Liver (tissue), 10 donors: ENCODE data around the gene DENND11. TPM values are rescaled to one million over a fixed set of nuclear protein-coding genes. Genes with fewer than 3 reads are reported as not detected.

Experiments
- DNase-seq: peaks from one replicate; pipeline ENCODE4 v3.0.0-alpha.2; 2017; ENCODE audit warnings: low spot score
- H3K27ac ChIP-seq, 2 donors: one replicate each; pipeline ENCODE4 v1.7.0; 2013; ENCODE audit warnings: inconsistent platforms in 2 of 2, low read length in 2 of 2, control low read depth in 1 of 2, low read depth in 1 of 2, mild to moderate bottlenecking in 1 of 2
- H3K27me3 ChIP-seq, 4 donors: one replicate each; pipeline versions ENCODE4 v1.6.1 to v1.7.0; 2013; ENCODE audit warnings: low read length in 3 of 4, inconsistent platforms in 1 of 4, mild to moderate bottlenecking in 1 of 4, moderate library complexity in 1 of 4; ENCODE audit not compliant: control insufficient read depth in 4 of 4, insufficient read depth in 4 of 4
- H3K36me3 ChIP-seq, 4 donors: one replicate each; pipeline versions ENCODE4 v1.6.1 to v1.7.0; 2013; ENCODE audit warnings: low read length in 3 of 4, mild to moderate bottlenecking in 3 of 4, low read depth in 1 of 4, moderate library complexity in 1 of 4; ENCODE audit not compliant: control insufficient read depth in 4 of 4, insufficient read depth in 3 of 4
- H3K4me1 ChIP-seq, 4 donors: one replicate each; pipeline versions ENCODE4 v1.6.1 to v1.7.0; 2013; ENCODE audit warnings: low read length in 3 of 4, mild to moderate bottlenecking in 3 of 4, moderate library complexity in 1 of 4; ENCODE audit not compliant: control insufficient read depth in 4 of 4, insufficient read depth in 4 of 4
- H3K4me3 ChIP-seq, 3 donors: one replicate each; pipeline versions ENCODE4 v1.6.1 to v1.7.0; 2013; ENCODE audit warnings: low read length in 3 of 3, control low read depth in 1 of 3, low read depth in 1 of 3, mild to moderate bottlenecking in 1 of 3
- H3K9ac ChIP-seq, 2 donors: one replicate each; pipeline ENCODE4 v1.7.0; 2013; ENCODE audit warnings: low read length in 2 of 2, mild to moderate bottlenecking in 2 of 2, moderate library complexity in 2 of 2, control low read depth in 1 of 2, low read depth in 1 of 2
- H3K9me3 ChIP-seq, 4 donors: one replicate each; pipeline versions ENCODE4 v1.6.1 to v1.7.0; 2013; ENCODE audit warnings: low read length in 3 of 4; ENCODE audit not compliant: control insufficient read depth in 4 of 4
- EGR1 ChIP-seq, 2 donors: IDR thresholded peaks; 2 replicates each; pipeline ENCODE4 v1.6.1; 2016 to 2018; ENCODE audit warnings: antibody characterized with exemption in 2 of 2, low read depth in 2 of 2
- FOXA1 ChIP-seq: IDR thresholded peaks from 2 replicates; pipeline ENCODE4 v1.6.1; 2016; ENCODE audit warnings: antibody characterized with exemption
- FOXA2 ChIP-seq: IDR thresholded peaks from 2 replicates; pipeline ENCODE4 v1.6.1; 2016; ENCODE audit warnings: antibody characterized with exemption
- GABPA ChIP-seq, 2 donors: IDR thresholded peaks in 1 of 2; conservative IDR thresholded peaks in 1 of 2; 2 replicates each; pipeline ENCODE4 v1.6.1; 2016; ENCODE audit warnings: antibody characterized with exemption in 2 of 2, mild to moderate bottlenecking in 1 of 2, moderate library complexity in 1 of 2
- HNF4A ChIP-seq, 2 donors: conservative IDR thresholded peaks; 2 replicates each; pipeline ENCODE4 v1.6.1; 2016; ENCODE audit warnings: antibody characterized with exemption in 2 of 2, mild to moderate bottlenecking in 2 of 2
- HNF4G ChIP-seq: IDR thresholded peaks from 2 replicates; pipeline ENCODE4 v1.6.1; 2016; ENCODE audit warnings: antibody characterized with exemption
- JUND ChIP-seq, 2 donors: IDR thresholded peaks; 2 replicates each; pipeline ENCODE4 v1.6.1; 2016; ENCODE audit warnings: antibody characterized with exemption in 2 of 2
- NR2F2 ChIP-seq: IDR thresholded peaks from 2 replicates; pipeline ENCODE4 v1.6.1; 2016; ENCODE audit warnings: antibody characterized with exemption
- RAD21 ChIP-seq, 2 donors: IDR thresholded peaks; 2 replicates each; pipeline ENCODE4 v1.6.1; 2016; ENCODE audit warnings: antibody characterized with exemption in 2 of 2, mild to moderate bottlenecking in 2 of 2
- RXRA ChIP-seq, 2 donors: IDR thresholded peaks; 2 replicates each; pipeline ENCODE4 v1.6.1; 2017 to 2018; ENCODE audit warnings: antibody characterized with exemption in 2 of 2, mild to moderate bottlenecking in 1 of 2
- SP1 ChIP-seq: IDR thresholded peaks from 2 replicates; pipeline ENCODE4 v1.6.1; 2018; ENCODE audit warnings: antibody characterized with exemption, mild to moderate bottlenecking
- TAF1 ChIP-seq: conservative IDR thresholded peaks from 2 replicates; pipeline ENCODE4 v1.6.1; 2016; ENCODE audit warnings: antibody characterized with exemption, mild to moderate bottlenecking
- WGBS: extraction: QIAGEN DNeasy Blood & Tissue Kit; methylation state at CpG from one replicate; pipeline ENCODE4 v1.1.7; 2013; 5-methylcytosine and 5-hydroxymethylcytosine counted together
- polyA plus RNA-seq, 2 donors: library from polyadenylated mRNA; stranded (reverse) in 1 of 2; unstranded in 1 of 2; fragments of 200-250 nt in 1 of 2; fragments of >200 nt in 1 of 2; fragmentation: Nextera tagmentation in 1 of 2; extraction: Ambion mirVana in 1 of 2; gene quantifications; one replicate each; pipeline versions ENCODE4 v1.2.1 to v1.2.3, GENCODE V29; 2013 to 2015
- small RNA-seq: library from RNA; depleted of rRNA; stranded (forward); fragments of <200 nt; gene quantifications from one replicate; pipeline ENCODE3, GENCODE V24; 2014
- total RNA-seq, 2 donors: library from RNA; depleted of rRNA; stranded (reverse); fragments of >200 nt; gene quantifications; one replicate each; pipeline ENCODE4 v1.2.3, GENCODE V29; 2014
- TF ChIP-seq, protein P1 (sequence below): fragments of 150-350 bp; IDR thresholded peaks from 2 replicates; pipeline ENCODE4 v1.5.1; 2017; ENCODE audit warnings: improper control_type of control experiment, low read depth, low read length; ENCODE audit not compliant: missing input control
- TF ChIP-seq, protein P2 (sequence below): IDR thresholded peaks from 2 replicates; pipeline ENCODE4 v1.6.1; 2016; ENCODE audit warnings: antibody characterized with exemption
- TF ChIP-seq, protein P3 (sequence below): IDR thresholded peaks from 2 replicates; pipeline ENCODE4 v1.6.1; 2016; ENCODE audit warnings: antibody characterized with exemption, mild to moderate bottlenecking
- TF ChIP-seq, protein P4 (sequence below): IDR thresholded peaks from 2 replicates; pipeline ENCODE4 v1.6.1; 2016; ENCODE audit warnings: antibody characterized with exemption
- donor health status: healthy.
- donor health status: healthy.
- donor health status: healthy.
- donor health status: healthy.
- donor health status: healthy.

The DENND11 gene
- total and polyA plus RNA-seq, 4 donors: 8.4 to 48.4 (median 12.8) TPM

DNA sequence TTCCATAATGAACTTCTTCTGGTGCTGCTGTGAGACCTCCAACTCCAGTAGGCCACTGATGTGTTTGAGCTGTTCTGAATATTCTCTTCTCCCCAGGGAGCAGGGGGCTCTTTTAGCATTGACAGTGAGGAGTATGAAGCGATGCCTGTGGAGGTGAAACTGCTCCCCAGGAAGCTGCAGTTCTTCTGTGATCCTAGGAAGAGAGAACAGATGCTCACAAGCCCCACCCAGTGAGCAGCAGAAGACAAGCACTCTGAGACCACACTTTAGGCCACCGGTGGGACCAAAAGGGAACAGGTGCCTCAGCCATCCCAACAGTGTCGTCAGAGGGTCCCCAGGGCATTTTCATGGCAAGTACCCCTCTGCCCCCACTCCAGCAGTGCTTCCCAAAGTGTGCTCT is 49.3 kb downstream of the DENND11 start:
- Histone ChIP-seq H3K36me3 (peaks cover 0 to 12% (median 0%) of the 10 kb centered on the region in 4 donors), H3K27me3 (no peaks in the 10 kb centered on the region), H3K4me3 (no peak overlapping the region), H3K4me1 (peaks cover 0 to 6% (median 0%) of the 10 kb centered on the region in 4 donors), H3K9me3 (no peaks in the 10 kb centered on the region), H3K9ac (no peak overlapping the region), H3K27ac (no peak overlapping the region)
- TF ChIP-seq RAD21 (IDR thresholded peaks at IDR 0.05) (no peak), FOXA1 (no peak), RXRA (IDR thresholded peaks at IDR 0.05) (no peak), HNF4G (no peak), GABPA (IDR thresholded peaks at IDR 0.05 in 1 of 2, conservative IDR thresholded peaks at IDR 0.05 in 1 of 2) (no peak), EGR1 (IDR thresholded peaks at IDR 0.05; ENCODE audit: low read depth in 2 of 2) (no peak), FOXA2 (no peak), TAF1 (no peak), JUND (IDR thresholded peaks at IDR 0.05) (no peak), NR2F2 (no peak), SP1 (no peak), HNF4A (conservative IDR thresholded peaks at IDR 0.05) (no peak)
- TF ChIP-seq, protein P1, sequence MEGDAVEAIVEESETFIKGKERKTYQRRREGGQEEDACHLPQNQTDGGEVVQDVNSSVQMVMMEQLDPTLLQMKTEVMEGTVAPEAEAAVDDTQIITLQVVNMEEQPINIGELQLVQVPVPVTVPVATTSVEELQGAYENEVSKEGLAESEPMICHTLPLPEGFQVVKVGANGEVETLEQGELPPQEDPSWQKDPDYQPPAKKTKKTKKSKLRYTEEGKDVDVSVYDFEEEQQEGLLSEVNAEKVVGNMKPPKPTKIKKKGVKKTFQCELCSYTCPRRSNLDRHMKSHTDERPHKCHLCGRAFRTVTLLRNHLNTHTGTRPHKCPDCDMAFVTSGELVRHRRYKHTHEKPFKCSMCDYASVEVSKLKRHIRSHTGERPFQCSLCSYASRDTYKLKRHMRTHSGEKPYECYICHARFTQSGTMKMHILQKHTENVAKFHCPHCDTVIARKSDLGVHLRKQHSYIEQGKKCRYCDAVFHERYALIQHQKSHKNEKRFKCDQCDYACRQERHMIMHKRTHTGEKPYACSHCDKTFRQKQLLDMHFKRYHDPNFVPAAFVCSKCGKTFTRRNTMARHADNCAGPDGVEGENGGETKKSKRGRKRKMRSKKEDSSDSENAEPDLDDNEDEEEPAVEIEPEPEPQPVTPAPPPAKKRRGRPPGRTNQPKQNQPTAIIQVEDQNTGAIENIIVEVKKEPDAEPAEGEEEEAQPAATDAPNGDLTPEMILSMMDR: no peak
- TF ChIP-seq, protein P2, sequence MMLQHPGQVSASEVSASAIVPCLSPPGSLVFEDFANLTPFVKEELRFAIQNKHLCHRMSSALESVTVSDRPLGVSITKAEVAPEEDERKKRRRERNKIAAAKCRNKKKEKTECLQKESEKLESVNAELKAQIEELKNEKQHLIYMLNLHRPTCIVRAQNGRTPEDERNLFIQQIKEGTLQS: no peak
- TF ChIP-seq, protein P3, sequence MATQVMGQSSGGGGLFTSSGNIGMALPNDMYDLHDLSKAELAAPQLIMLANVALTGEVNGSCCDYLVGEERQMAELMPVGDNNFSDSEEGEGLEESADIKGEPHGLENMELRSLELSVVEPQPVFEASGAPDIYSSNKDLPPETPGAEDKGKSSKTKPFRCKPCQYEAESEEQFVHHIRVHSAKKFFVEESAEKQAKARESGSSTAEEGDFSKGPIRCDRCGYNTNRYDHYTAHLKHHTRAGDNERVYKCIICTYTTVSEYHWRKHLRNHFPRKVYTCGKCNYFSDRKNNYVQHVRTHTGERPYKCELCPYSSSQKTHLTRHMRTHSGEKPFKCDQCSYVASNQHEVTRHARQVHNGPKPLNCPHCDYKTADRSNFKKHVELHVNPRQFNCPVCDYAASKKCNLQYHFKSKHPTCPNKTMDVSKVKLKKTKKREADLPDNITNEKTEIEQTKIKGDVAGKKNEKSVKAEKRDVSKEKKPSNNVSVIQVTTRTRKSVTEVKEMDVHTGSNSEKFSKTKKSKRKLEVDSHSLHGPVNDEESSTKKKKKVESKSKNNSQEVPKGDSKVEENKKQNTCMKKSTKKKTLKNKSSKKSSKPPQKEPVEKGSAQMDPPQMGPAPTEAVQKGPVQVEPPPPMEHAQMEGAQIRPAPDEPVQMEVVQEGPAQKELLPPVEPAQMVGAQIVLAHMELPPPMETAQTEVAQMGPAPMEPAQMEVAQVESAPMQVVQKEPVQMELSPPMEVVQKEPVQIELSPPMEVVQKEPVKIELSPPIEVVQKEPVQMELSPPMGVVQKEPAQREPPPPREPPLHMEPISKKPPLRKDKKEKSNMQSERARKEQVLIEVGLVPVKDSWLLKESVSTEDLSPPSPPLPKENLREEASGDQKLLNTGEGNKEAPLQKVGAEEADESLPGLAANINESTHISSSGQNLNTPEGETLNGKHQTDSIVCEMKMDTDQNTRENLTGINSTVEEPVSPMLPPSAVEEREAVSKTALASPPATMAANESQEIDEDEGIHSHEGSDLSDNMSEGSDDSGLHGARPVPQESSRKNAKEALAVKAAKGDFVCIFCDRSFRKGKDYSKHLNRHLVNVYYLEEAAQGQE: no peak
- TF ChIP-seq, protein P4, sequence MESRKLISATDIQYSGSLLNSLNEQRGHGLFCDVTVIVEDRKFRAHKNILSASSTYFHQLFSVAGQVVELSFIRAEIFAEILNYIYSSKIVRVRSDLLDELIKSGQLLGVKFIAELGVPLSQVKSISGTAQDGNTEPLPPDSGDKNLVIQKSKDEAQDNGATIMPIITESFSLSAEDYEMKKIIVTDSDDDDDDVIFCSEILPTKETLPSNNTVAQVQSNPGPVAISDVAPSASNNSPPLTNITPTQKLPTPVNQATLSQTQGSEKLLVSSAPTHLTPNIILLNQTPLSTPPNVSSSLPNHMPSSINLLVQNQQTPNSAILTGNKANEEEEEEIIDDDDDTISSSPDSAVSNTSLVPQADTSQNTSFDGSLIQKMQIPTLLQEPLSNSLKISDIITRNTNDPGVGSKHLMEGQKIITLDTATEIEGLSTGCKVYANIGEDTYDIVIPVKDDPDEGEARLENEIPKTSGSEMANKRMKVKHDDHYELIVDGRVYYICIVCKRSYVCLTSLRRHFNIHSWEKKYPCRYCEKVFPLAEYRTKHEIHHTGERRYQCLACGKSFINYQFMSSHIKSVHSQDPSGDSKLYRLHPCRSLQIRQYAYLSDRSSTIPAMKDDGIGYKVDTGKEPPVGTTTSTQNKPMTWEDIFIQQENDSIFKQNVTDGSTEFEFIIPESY: no peak
- 78% methylated on average over 3 of the region's 3 CpGs for WGBS
- no peak for DNase-seq

Small RNAs within 50 kb of the gene (small RNA-seq; reads per million reads assigned to genes)
- not detected for gene RNU1-82P

Other genes with a start within 250 kb of the DENND11 start
- 10 to 100 TPM; 10.2 to 13.6 TPM for gene AGK, start 150.8 kb downstream of the DENND11 start, total RNA-seq
- 1 to 10 TPM; 7.2 to 7.7 TPM for gene AGK, start 150.8 kb downstream of the DENND11 start, polyA plus RNA-seq
- gene WEE2, start 6.2 kb upstream of the DENND11 start, total RNA-seq: not detected
- gene WEE2, start 6.2 kb upstream of the DENND11 start, polyA plus RNA-seq: not detected
- gene SSBP1, start 36.2 kb upstream of the DENND11 start, total RNA-seq: 10 to 100 TPM; 68.0 to 70.0 TPM
- gene SSBP1, start 36.2 kb upstream of the DENND11 start, polyA plus RNA-seq: 100 to 1,000 TPM in 1 of 2 donors, 10 to 100 TPM in 1; 90.2 to 147 TPM
- gene TAS2R3, start 61.9 kb upstream of the DENND11 start, total RNA-seq: 1 to 10 TPM in 1 of 2 donors, under 1 TPM in 1; 0.47 to 4.1 TPM
- not detected for gene TAS2R3, start 61.9 kb upstream of the DENND11 start, polyA plus RNA-seq
- 1 to 10 TPM in 1 of 2 donors, under 1 TPM in 1; 0.42 to 3.2 TPM for gene TAS2R4, start 74.5 kb upstream of the DENND11 start, total RNA-seq
- under 1 TPM in 1 of 2 donors, not detected in 1; 0.03 TPM for gene TAS2R4, start 74.5 kb upstream of the DENND11 start, polyA plus RNA-seq
- gene TAS2R5, start 88.1 kb upstream of the DENND11 start, total RNA-seq: 1 to 10 TPM in 1 of 2 donors, under 1 TPM in 1; 0.51 to 3.6 TPM
- under 1 TPM; 0.05 to 0.28 TPM for gene TAS2R5, start 88.1 kb upstream of the DENND11 start, polyA plus RNA-seq
- gene PRSS37, start 139.3 kb upstream of the DENND11 start, total RNA-seq: not detected
- gene PRSS37, start 139.3 kb upstream of the DENND11 start, polyA plus RNA-seq: under 1 TPM in 1 of 2 donors, not detected in 1; 0.08 TPM
- under 1 TPM; 0.09 to 0.25 TPM for gene OR9A4, start 214.2 kb upstream of the DENND11 start, total RNA-seq
- gene OR9A4, start 214.2 kb upstream of the DENND11 start, polyA plus RNA-seq: not detected
- gene CLEC5A, start 244.8 kb upstream of the DENND11 start, total RNA-seq: 1 to 10 TPM in 1 of 2 donors, under 1 TPM in 1; 0.33 to 2.9 TPM
- gene CLEC5A, start 244.8 kb upstream of the DENND11 start, polyA plus RNA-seq: under 1 TPM; 0.10 to 0.32 TPM